GM12864 (cell line): Measurements from ENCODE around the gene ZBP1.

ENCODE experiments used
- DNase-seq: peaks from one replicate; pipeline ENCODE4 v3.0.0-alpha.2; 2011; ENCODE audit warnings: low read depth
- H3K4me3 ChIP-seq: 2 replicates; pipeline ENCODE4 v1.5.1; 2011; ENCODE audit warnings: mild to moderate bottlenecking, low read depth, low read length, control low read depth
- CTCF ChIP-seq: IDR thresholded peaks from 2 replicates; pipeline ENCODE4 v1.5.1; 2011; ENCODE audit warnings: low read depth, mild to moderate bottlenecking, moderate library complexity, low read length, control low read depth, inconsistent platforms; ENCODE audit errors: missing control alignments

The ZBP1 gene

GRCh38 chr20:57556980-57557274 is 63.3 kb downstream of the ZBP1 start:
- TF ChIP-seq CTCF, result no peak
- no peak overlapping the region for H3K4me3 ChIP-seq
- no peak for DNase-seq

- TF ChIP-seq CTCF, result no peak
- no peak overlapping the region for H3K4me3 ChIP-seq
- DNase-seq, result no peak
Observed at GRCh38 chr20:57555457-57556184, 64.6 kb downstream of the ZBP1 start.
